Neural cell (in vitro differentiated cells): ENCODE data around the gene IGLON5. TPM values are rescaled to one million over a fixed set of nuclear protein-coding genes. Genes with fewer than 3 reads are reported as not detected.

Experiments used
- H2AFZ ChIP-seq: fragments of 200-600, 300-800 bp; sonication (generic), shearing (Covaris generic); 2 replicates; pipeline ENCODE4 v1.6.0; 2014; ENCODE audit warnings: low read depth, mild to moderate bottlenecking, antibody characterized with exemption, low read length, moderate library complexity
- H3F3A ChIP-seq: fragments of 200-600 bp; shearing (Covaris generic); 2 replicates; pipeline ENCODE4 v1.6.1; 2016; ENCODE audit warnings: mild to moderate bottlenecking, moderate library complexity, mixed read lengths, antibody characterized with exemption, low read length; ENCODE audit not compliant: insufficient read depth, poor library complexity, severe bottlenecking
- H3K27ac ChIP-seq: fragments of 200-600, 300-800 bp; sonication (generic), shearing (Covaris generic); 2 replicates; pipeline ENCODE4 v1.5.1; 2014; ENCODE audit warnings: mild to moderate bottlenecking, low read length, moderate library complexity
- H3K27me3 ChIP-seq: fragments of 300-800, 200-600 bp; sonication (generic), shearing (Covaris generic); 2 replicates; pipeline ENCODE4 v1.6.0; 2014; ENCODE audit warnings: mild to moderate bottlenecking, low read depth, low read length, moderate library complexity; ENCODE audit not compliant: insufficient read depth
- H3K36me3 ChIP-seq: fragments of 300-800, 200-600 bp; sonication (generic), shearing (Covaris generic); 2 replicates; pipeline ENCODE4 v1.5.1; 2014; ENCODE audit warnings: mild to moderate bottlenecking, antibody characterized with exemption, low read length, moderate library complexity; ENCODE audit not compliant: insufficient read depth
- H3K4me2 ChIP-seq: fragments of 300-800, 200-600 bp; sonication (generic), shearing (Covaris generic); 2 replicates; pipeline ENCODE4 v1.6.0; 2014; ENCODE audit warnings: mild to moderate bottlenecking, low read length
- H3K4me3 ChIP-seq: fragments of 300-800, 200-600 bp; sonication (generic), shearing (Covaris generic); 2 replicates; pipeline ENCODE4 v1.5.1; 2014; ENCODE audit warnings: mild to moderate bottlenecking, low read length, moderate library complexity
- H3K79me2 ChIP-seq: fragments of 200-600 bp; shearing (Covaris generic); replicated peaks from 2 replicates; pipeline ENCODE4 v1.6.0; 2014; ENCODE audit warnings: mild to moderate bottlenecking, low read length, moderate library complexity; ENCODE audit not compliant: insufficient read depth
- H3K9ac ChIP-seq: fragments of 300-800, 200-600 bp; sonication (generic), shearing (Covaris generic); 2 replicates; pipeline ENCODE4 v1.6.1; 2016; ENCODE audit warnings: mild to moderate bottlenecking, low read length, mixed read lengths
- H3K9me2 ChIP-seq: fragments of 200-600 bp; shearing (Covaris generic); 2 replicates; pipeline ENCODE4 v1.6.1; 2016; ENCODE audit warnings: mild to moderate bottlenecking, low read length, mixed read lengths; ENCODE audit not compliant: insufficient read depth
- H3K9me3 ChIP-seq: fragments of 200-600, 300-800 bp; sonication (generic), shearing (Covaris generic); 2 replicates; pipeline ENCODE4 v1.6.1; 2016; ENCODE audit warnings: mild to moderate bottlenecking, mixed run types, low read length, moderate library complexity, mixed read lengths
- H4K20me1 ChIP-seq: fragments of 200-600 bp; shearing (Covaris generic); 2 replicates; pipeline ENCODE4 v1.6.1; 2016; ENCODE audit warnings: mild to moderate bottlenecking, mixed run types; ENCODE audit not compliant: insufficient read depth
- EP300 ChIP-seq: fragments of 450-650 bp; conservative IDR thresholded peaks from 2 replicates; pipeline ENCODE4 v1.6.1; 2014; ENCODE audit warnings: antibody characterized with exemption, mild to moderate bottlenecking, moderate library complexity; ENCODE audit not compliant: poor library complexity, severe bottlenecking
- EZH2 ChIP-seq: fragments of 200-600, 300-800 bp; shearing (Covaris generic), sonication (generic); IDR thresholded peaks from 2 replicates; pipeline ENCODE4 v1.6.1; 2014; ENCODE audit warnings: antibody characterized with exemption, low read length, borderline replicate concordance, mild to moderate bottlenecking; ENCODE audit not compliant: insufficient read depth, poor library complexity, severe bottlenecking
- MXI1 ChIP-seq: fragments of 450-650 bp; conservative IDR thresholded peaks from 2 replicates; pipeline ENCODE4 v1.6.1; 2014; ENCODE audit warnings: antibody characterized with exemption, mild to moderate bottlenecking; ENCODE audit not compliant: poor library complexity, severe bottlenecking
- POLR2AphosphoS5 ChIP-seq: IDR thresholded peaks from 2 replicates; pipeline ENCODE4 v1.6.1; 2012
- RAD21 ChIP-seq: fragments of 450-650 bp; conservative IDR thresholded peaks from 2 replicates; pipeline ENCODE4 v1.6.1; 2014; ENCODE audit warnings: antibody characterized with exemption, mild to moderate bottlenecking, moderate library complexity
- SMC3 ChIP-seq: fragments of 450-650 bp; conservative IDR thresholded peaks from 2 replicates; pipeline ENCODE4 v1.6.1; 2014; ENCODE audit warnings: antibody characterized with exemption, mild to moderate bottlenecking, moderate library complexity; ENCODE audit not compliant: poor library complexity
- TAF1 ChIP-seq: IDR thresholded peaks from 2 replicates; pipeline ENCODE4 v1.6.1; 2012; ENCODE audit warnings: low read depth
- polyA plus RNA-seq: library from polyadenylated mRNA; depleted of rRNA; stranded (reverse); fragments of >200 nt; gene quantifications from 2 replicates; pipeline ENCODE4 v1.2.3, GENCODE V29; 2014
- TF ChIP-seq, protein P1 (sequence below): fragments of 450-650 bp; IDR thresholded peaks from 2 replicates; pipeline ENCODE4 v1.5.1; 2014; ENCODE audit warnings: antibody characterized with exemption, mild to moderate bottlenecking, moderate library complexity; ENCODE audit not compliant: poor library complexity, severe bottlenecking
- TF ChIP-seq, protein P2 (sequence below): IDR thresholded peaks from 2 replicates; pipeline ENCODE4 v1.6.1; 2012; ENCODE audit warnings: borderline replicate concordance

IGLON5 gene
- polyA plus RNA-seq, 1 donor from 2014 or later: 13.5 TPM

DNA sequence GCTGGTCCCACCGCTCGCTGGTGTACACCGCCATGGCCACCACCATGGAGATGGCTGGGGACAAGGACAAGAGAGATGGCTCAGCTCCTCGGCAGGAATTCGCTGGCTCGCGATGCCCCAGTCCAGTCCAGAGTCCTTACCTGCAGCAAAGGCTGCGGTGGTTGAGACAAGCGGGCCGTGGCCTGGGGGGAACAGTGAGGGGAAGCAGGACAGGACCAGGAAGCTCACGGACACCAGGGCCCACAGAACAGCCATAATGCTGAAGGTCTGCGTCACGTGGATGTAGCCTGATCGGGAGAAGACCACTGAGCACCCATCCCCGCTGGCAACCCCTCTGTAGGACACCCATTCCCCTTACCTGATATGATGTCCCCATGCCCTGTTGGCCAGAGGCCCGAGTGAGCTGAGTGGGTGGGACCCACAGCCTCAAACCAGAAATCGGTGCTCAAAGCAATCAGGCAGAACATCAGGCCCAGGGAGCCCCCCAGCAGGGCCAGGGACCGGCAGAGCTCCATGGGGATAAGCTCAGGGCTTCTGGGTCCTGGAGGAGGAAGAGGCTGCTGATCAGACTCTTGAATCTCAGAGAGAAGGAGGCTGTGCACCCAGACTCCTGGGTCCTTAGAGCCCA, 60.7 kb downstream of the IGLON5 start:
- H3K27me3 ChIP-seq: no peaks in the 10 kb centered on the region
- H3K27ac ChIP-seq: no peak overlapping the region
- no peak overlapping the region for H3K4me2 ChIP-seq
- TF ChIP-seq, protein P1, sequence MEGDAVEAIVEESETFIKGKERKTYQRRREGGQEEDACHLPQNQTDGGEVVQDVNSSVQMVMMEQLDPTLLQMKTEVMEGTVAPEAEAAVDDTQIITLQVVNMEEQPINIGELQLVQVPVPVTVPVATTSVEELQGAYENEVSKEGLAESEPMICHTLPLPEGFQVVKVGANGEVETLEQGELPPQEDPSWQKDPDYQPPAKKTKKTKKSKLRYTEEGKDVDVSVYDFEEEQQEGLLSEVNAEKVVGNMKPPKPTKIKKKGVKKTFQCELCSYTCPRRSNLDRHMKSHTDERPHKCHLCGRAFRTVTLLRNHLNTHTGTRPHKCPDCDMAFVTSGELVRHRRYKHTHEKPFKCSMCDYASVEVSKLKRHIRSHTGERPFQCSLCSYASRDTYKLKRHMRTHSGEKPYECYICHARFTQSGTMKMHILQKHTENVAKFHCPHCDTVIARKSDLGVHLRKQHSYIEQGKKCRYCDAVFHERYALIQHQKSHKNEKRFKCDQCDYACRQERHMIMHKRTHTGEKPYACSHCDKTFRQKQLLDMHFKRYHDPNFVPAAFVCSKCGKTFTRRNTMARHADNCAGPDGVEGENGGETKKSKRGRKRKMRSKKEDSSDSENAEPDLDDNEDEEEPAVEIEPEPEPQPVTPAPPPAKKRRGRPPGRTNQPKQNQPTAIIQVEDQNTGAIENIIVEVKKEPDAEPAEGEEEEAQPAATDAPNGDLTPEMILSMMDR: no peak
- TF ChIP-seq TAF1 (no peak), EP300 (no peak), EZH2 (no peak), RAD21 (no peak), SMC3 (no peak), MXI1 (no peak), POLR2AphosphoS5 (no peak)
- TF ChIP-seq, protein P2, sequence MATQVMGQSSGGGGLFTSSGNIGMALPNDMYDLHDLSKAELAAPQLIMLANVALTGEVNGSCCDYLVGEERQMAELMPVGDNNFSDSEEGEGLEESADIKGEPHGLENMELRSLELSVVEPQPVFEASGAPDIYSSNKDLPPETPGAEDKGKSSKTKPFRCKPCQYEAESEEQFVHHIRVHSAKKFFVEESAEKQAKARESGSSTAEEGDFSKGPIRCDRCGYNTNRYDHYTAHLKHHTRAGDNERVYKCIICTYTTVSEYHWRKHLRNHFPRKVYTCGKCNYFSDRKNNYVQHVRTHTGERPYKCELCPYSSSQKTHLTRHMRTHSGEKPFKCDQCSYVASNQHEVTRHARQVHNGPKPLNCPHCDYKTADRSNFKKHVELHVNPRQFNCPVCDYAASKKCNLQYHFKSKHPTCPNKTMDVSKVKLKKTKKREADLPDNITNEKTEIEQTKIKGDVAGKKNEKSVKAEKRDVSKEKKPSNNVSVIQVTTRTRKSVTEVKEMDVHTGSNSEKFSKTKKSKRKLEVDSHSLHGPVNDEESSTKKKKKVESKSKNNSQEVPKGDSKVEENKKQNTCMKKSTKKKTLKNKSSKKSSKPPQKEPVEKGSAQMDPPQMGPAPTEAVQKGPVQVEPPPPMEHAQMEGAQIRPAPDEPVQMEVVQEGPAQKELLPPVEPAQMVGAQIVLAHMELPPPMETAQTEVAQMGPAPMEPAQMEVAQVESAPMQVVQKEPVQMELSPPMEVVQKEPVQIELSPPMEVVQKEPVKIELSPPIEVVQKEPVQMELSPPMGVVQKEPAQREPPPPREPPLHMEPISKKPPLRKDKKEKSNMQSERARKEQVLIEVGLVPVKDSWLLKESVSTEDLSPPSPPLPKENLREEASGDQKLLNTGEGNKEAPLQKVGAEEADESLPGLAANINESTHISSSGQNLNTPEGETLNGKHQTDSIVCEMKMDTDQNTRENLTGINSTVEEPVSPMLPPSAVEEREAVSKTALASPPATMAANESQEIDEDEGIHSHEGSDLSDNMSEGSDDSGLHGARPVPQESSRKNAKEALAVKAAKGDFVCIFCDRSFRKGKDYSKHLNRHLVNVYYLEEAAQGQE: no peak
- no peak overlapping the region for H3K4me3 ChIP-seq
- H3K9me3 ChIP-seq: no peaks in the 10 kb centered on the region
- no peaks in the 10 kb centered on the region for H3K9me2 ChIP-seq
- no peaks in the 10 kb centered on the region for H3F3A ChIP-seq
- H3K36me3 ChIP-seq: no peaks in the 10 kb centered on the region
- H2AFZ ChIP-seq: no peak overlapping the region
- H3K9ac ChIP-seq: no peak overlapping the region
- no peaks in the 10 kb centered on the region for H4K20me1 ChIP-seq
- H3K79me2 ChIP-seq: no peaks in the 10 kb centered on the region

DNA sequence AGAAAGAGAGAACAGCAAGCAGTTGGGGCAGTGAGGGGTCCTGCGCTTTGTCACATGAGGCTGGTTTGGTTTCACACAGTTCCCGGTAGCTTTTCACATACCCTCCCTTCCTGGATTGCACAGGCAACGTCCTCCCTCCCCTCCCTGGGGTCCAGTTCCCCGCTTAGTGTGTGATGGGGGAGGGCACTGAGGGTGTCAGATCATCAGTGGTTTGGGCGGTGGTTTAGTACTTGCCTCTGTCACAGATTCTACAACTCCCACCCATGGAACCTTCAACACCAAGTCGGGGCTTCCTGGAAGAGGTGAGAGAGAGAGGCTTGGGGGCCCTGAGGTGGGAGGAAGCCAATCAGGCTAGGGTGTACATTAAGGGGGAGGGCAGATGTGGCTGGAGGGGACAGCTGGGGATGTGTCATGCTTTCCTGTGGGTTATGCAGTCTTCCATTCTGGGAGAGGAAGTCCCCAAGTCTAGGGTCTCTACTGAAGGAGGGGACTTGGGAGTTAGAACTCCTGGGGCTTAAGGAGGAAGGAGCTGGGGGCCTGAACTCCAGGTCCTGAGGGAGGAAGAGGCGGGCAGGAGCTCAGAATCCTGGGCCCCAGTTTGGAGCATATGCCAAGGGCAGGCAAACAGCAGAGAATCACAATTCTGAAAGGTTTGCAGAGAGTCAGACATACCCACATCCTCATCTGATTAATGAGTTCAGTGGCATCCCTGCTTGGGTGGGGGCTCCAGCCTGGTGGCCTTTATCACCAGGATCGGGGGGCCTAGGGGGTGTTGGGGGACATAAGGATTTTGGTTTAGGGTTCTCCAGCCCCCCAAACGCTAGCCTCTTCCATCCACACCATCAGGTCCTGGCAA, 61.4 kb downstream of the IGLON5 start, which contains the start of gene NKG7:
Gene NKG7 (minus strand): TSS at position 6 of the 856 bp plus-strand sequence. CDS start 119 bp downstream, outside the sequence.
- no peak within 1 kb of the TSS for H3K4me2 ChIP-seq
- no peaks in the 10 kb centered on the region for H3K9me2 ChIP-seq
- no peaks in the 10 kb centered on the region for H3F3A ChIP-seq
- H2AFZ ChIP-seq: no peak within 1 kb of the TSS
- no peak within 1 kb of the TSS for H3K27ac ChIP-seq
- no peaks in the 10 kb centered on the region for H3K9me3 ChIP-seq
- H3K4me3 ChIP-seq: no peak within 1 kb of the TSS
- no peaks in the 10 kb centered on the region for H3K36me3 ChIP-seq
- H3K27me3 ChIP-seq: no peaks in the 10 kb centered on the region
- no peak within 1 kb of the TSS for H3K9ac ChIP-seq
- no peak for TF ChIP-seq RAD21
- H4K20me1 ChIP-seq: no peaks in the 10 kb centered on the region
- no peaks in the 10 kb centered on the region for H3K79me2 ChIP-seq
